AG08396 (cell line): ENCODE results near the gene NEURL3.
"Not testable (repeated sequence)": the region's sequence is repeated elsewhere in the genome, so short reads cannot be mapped to it uniquely, and the experiment has no call there.

Source experiments
- DNase-seq: peaks from one replicate; pipeline ENCODE4 v3.0.0; 2012; ENCODE audit warnings: low spot score, mixed read lengths

NEURL3 gene

GRCh38 chr2:96505231-96505889 is at the start of gene NEURL3:
TSS of gene NEURL3 (minus strand) at chr2:96505357. CDS start at chr2:96505286, 71 bp downstream.
- peak; percentile 57 for DNase-seq

- DNase-seq = peak; percentile 86
Measured at GRCh38 chr2:96554293-96555145, 49.4 kb upstream of the NEURL3 start.

- DNase-seq = not testable (repeated sequence)
Measured at GRCh38 chr2:96553957-96554292, 48.8 kb upstream of the NEURL3 start.

GRCh38 chr2:96553176-96553956 is 48.2 kb upstream of the NEURL3 start:
- no peak for DNase-seq

- DNase-seq = no peak
Measured at GRCh38 chr2:96552315-96553175, 47.4 kb upstream of the NEURL3 start.

GRCh38 chr2:96551605-96552314 is 46.6 kb upstream of the NEURL3 start:
- no peak for DNase-seq

- DNase-seq = no peak
Measured at GRCh38 chr2:96550787-96551604, 45.8 kb upstream of the NEURL3 start.

GRCh38 chr2:96549967-96550786 is 45.0 kb upstream of the NEURL3 start:
- DNase-seq = no peak

- DNase-seq = no peak
Measured at GRCh38 chr2:96549466-96549785, 44.3 kb upstream of the NEURL3 start.

- no peak for DNase-seq
Measured at GRCh38 chr2:96548558-96549465, 43.7 kb upstream of the NEURL3 start.

- no peak for DNase-seq
Measured at GRCh38 chr2:96547731-96548171, 42.6 kb upstream of the NEURL3 start.

- no peak for DNase-seq
Measured at GRCh38 chr2:96547203-96547641, 42.1 kb upstream of the NEURL3 start.

- no peak for DNase-seq
Measured at GRCh38 chr2:96546797-96547196, 41.6 kb upstream of the NEURL3 start.

- DNase-seq = no peak
Measured at GRCh38 chr2:96546321-96546720, 41.2 kb upstream of the NEURL3 start.

- no peak for DNase-seq
Measured at GRCh38 chr2:96542357-96542977, 37.3 kb upstream of the NEURL3 start.

GRCh38 chr2:96541398-96542152 is 36.4 kb upstream of the NEURL3 start:
- DNase-seq = no peak

GRCh38 chr2:96540136-96540535 is 35.0 kb upstream of the NEURL3 start:
- DNase-seq = no peak
